H1 (cell line): ENCODE data around the gene SBNO2. TPM values are rescaled to one million over a fixed set of nuclear protein-coding genes. Genes with fewer than 3 reads are reported as not detected.
A peak's percentile ranks its signal among the peaks of the same experiment; 100 is the strongest.

Source experiments
- CTCF ChIA-PET: fragments of 300-600 bp; sonication (Branson Sonifier 250); formaldehyde crosslinking; loops from one replicate; lab custom pipeline; 2021; ENCODE audit not compliant: partially characterized antibody; lab: Charles Lee
- POLR2A ChIA-PET: fragments of 300-600 bp; sonication (Branson Sonifier 250); formaldehyde crosslinking; loops from one replicate; lab custom pipeline; 2021; ENCODE audit warnings: inconsistent platforms; ENCODE audit not compliant: partially characterized antibody; lab: Charles Lee
- DNase-seq, 2 experiments: peaks; one replicate each; pipeline versions ENCODE4 v3.0.0 to v3.0.0-alpha.2; 2010 to 2022; ENCODE audit warnings: low spot score in 2 of 2, low read depth in 1 of 2, mixed read lengths in 1 of 2
- FAIRE-seq: peaks from 2 replicates; lab custom pipeline; 2011; peaks lifted over from hg19 to GRCh38; lab: Jason Lieb, UNC
- H2AFZ ChIP-seq: 2 replicates; pipeline ENCODE4 v1.8.1; 2012; ENCODE audit warnings: low read length, inconsistent platforms
- H2AK5ac ChIP-seq: 2 replicates; pipeline ENCODE4 v1.6.1; 2013; ENCODE audit warnings: low read depth, low read length
- H2BK120ac ChIP-seq: replicated peaks from 2 replicates; pipeline ENCODE3; 2013; ENCODE audit warnings: low read depth, low read length, inconsistent platforms
- H2BK12ac ChIP-seq: 2 replicates; pipeline ENCODE4 v1.6.1; 2013; ENCODE audit warnings: low read depth, low read length
- H2BK15ac ChIP-seq: 2 replicates; pipeline ENCODE4 v1.6.1; 2013; ENCODE audit warnings: low read length
- H2BK20ac ChIP-seq: 2 replicates; pipeline ENCODE4 v1.6.1; 2013; ENCODE audit warnings: low read length
- H2BK5ac ChIP-seq: 2 replicates; pipeline ENCODE4 v1.6.1; 2013; ENCODE audit warnings: low read depth, low read length
- H3K14ac ChIP-seq: 2 replicates; pipeline ENCODE4 v1.6.1; 2013; ENCODE audit warnings: inconsistent platforms; ENCODE audit not compliant: insufficient read length
- H3K18ac ChIP-seq: 2 replicates; pipeline ENCODE4 v1.6.1; 2013; ENCODE audit warnings: low read length; ENCODE audit errors: extremely low read depth
- H3K23ac ChIP-seq: 2 replicates; pipeline ENCODE4 v1.6.1; 2013; ENCODE audit warnings: inconsistent platforms; ENCODE audit not compliant: insufficient read length
- H3K23me2 ChIP-seq: 2 replicates; pipeline ENCODE4 v1.6.1; 2013; ENCODE audit warnings: low read depth, low read length
- H3K27ac ChIP-seq: 2 replicates; pipeline ENCODE4 v1.6.1; 2011; ENCODE audit warnings: low read depth, low read length, inconsistent platforms
- H3K27me3 ChIP-seq, 4 experiments: replicated peaks in 1 of 4; 1 replicate in 1 of 4; 2 replicates in 3 of 4; pipeline versions ENCODE4 v1.6.1 to v1.8.1; 2011 to 2013; ENCODE audit warnings: low read length in 3 of 4, mild to moderate bottlenecking in 3 of 4, inconsistent platforms in 2 of 4, mixed read lengths in 2 of 4, moderate library complexity in 1 of 4; ENCODE audit not compliant: control insufficient read depth in 3 of 4, insufficient read depth in 3 of 4; ENCODE audit errors: extremely low read depth in 1 of 4
- H3K36me3 ChIP-seq, 4 experiments: 2 replicates each; pipeline versions ENCODE4 v1.6.1 to v1.8.1; 2011 to 2013; ENCODE audit warnings: mild to moderate bottlenecking in 4 of 4, low read length in 3 of 4, moderate library complexity in 2 of 4, control low read depth in 1 of 4, inconsistent platforms in 1 of 4; ENCODE audit not compliant: insufficient read depth in 4 of 4, control insufficient read depth in 2 of 4
- H3K4ac ChIP-seq: replicated peaks from 2 replicates; pipeline ENCODE3; 2013; ENCODE audit warnings: low read length, low read depth, mixed read lengths, inconsistent platforms; ENCODE audit not compliant: insufficient read length
- H3K4me1 ChIP-seq, 4 experiments: replicated peaks in 1 of 4; 1 replicate in 1 of 4; 2 replicates in 3 of 4; pipeline versions ENCODE4 v1.6.1 to v1.8.1; 2011 to 2013; ENCODE audit warnings: low read length in 3 of 4, inconsistent platforms in 2 of 4, mixed read lengths in 1 of 4; ENCODE audit not compliant: insufficient read depth in 4 of 4, control insufficient read depth in 3 of 4
- H3K4me2 ChIP-seq, 2 experiments: 2 replicates each; pipeline versions ENCODE4 v1.6.1 to v1.8.1; 2011 to 2013; ENCODE audit warnings: low read depth in 2 of 2, low read length in 2 of 2, control low read depth in 1 of 2, inconsistent platforms in 1 of 2, mild to moderate bottlenecking in 1 of 2; ENCODE audit not compliant: insufficient read depth in 1 of 2
- H3K4me3 ChIP-seq, 4 experiments: fragments of 200-600, 300-600 bp in 1 of 4; sonication (generic), shearing (Covaris generic), sonication (Bioruptor Twin) in 1 of 4; 2 replicates each; pipeline versions ENCODE4 v1.5.1 to v1.8.1; 2011 to 2016; ENCODE audit warnings: low read length in 4 of 4, low read depth in 3 of 4, control low read depth in 2 of 4, inconsistent platforms in 2 of 4, mild to moderate bottlenecking in 2 of 4, mixed read lengths in 1 of 4, moderate library complexity in 1 of 4; ENCODE audit not compliant: insufficient read depth in 2 of 4; ENCODE audit errors: extremely low read depth in 1 of 4
- H3K56ac ChIP-seq: replicated peaks from 2 replicates; pipeline ENCODE3; 2013; ENCODE audit warnings: low read depth, mild to moderate bottlenecking, mixed read lengths, low read length, inconsistent platforms; ENCODE audit not compliant: insufficient read length
- H3K79me1 ChIP-seq: 2 replicates; pipeline ENCODE4 v1.6.1; 2013; ENCODE audit warnings: low read depth, low read length, control low read depth
- H3K79me2 ChIP-seq, 2 experiments: 2 replicates each; pipeline versions ENCODE4 v1.6.1 to v1.8.1; 2012 to 2013; ENCODE audit warnings: low read length in 2 of 2, mild to moderate bottlenecking in 2 of 2, inconsistent platforms in 1 of 2; ENCODE audit not compliant: insufficient read depth in 2 of 2, control insufficient read depth in 1 of 2
- H3K9ac ChIP-seq, 4 experiments: replicated peaks in 1 of 4; 1 replicate in 1 of 4; 2 replicates in 3 of 4; pipeline versions ENCODE4 v1.6.1 to v1.8.1; 2011 to 2013; ENCODE audit warnings: low read depth in 3 of 4, low read length in 3 of 4, control low read depth in 2 of 4, mild to moderate bottlenecking in 2 of 4, moderate library complexity in 2 of 4, inconsistent platforms in 1 of 4; ENCODE audit errors: extremely low read depth in 1 of 4
- H3K9me3 ChIP-seq, 2 experiments: 2 replicates each; pipeline versions ENCODE4 v1.6.1 to v1.8.1; 2012 to 2013; ENCODE audit warnings: mild to moderate bottlenecking in 2 of 2, moderate library complexity in 2 of 2, control low read depth in 1 of 2, inconsistent platforms in 1 of 2, low read depth in 1 of 2, low read length in 1 of 2, mixed read lengths in 1 of 2; ENCODE audit not compliant: insufficient read depth in 2 of 2
- H4K20me1 ChIP-seq, 2 experiments: replicated peaks in 1 of 2; 2 replicates each; pipeline versions ENCODE3 to v1.8.1; 2011 to 2013; ENCODE audit warnings: inconsistent platforms in 2 of 2, low read length in 2 of 2, mild to moderate bottlenecking in 1 of 2; ENCODE audit not compliant: insufficient read depth in 2 of 2, control insufficient read depth in 1 of 2
- H4K5ac ChIP-seq: 2 replicates; pipeline ENCODE4 v1.6.1; 2013; ENCODE audit warnings: low read length, low read depth, mixed read lengths, inconsistent platforms; ENCODE audit not compliant: insufficient read length
- H4K8ac ChIP-seq: 2 replicates; pipeline ENCODE4 v1.8.0; 2013; ENCODE audit warnings: mild to moderate bottlenecking, moderate library complexity, low read length, inconsistent platforms; ENCODE audit not compliant: insufficient read depth; ENCODE audit errors: extremely low read depth
- H4K91ac ChIP-seq: replicated peaks from 2 replicates; pipeline ENCODE3; 2013; ENCODE audit warnings: low read length, mixed read lengths, inconsistent platforms; ENCODE audit not compliant: insufficient read length
- CHD2 ChIP-seq: IDR thresholded peaks from 2 replicates; pipeline ENCODE4 v1.6.1; 2012; ENCODE audit warnings: low read length, improper control_type of control experiment
- EGR1 ChIP-seq: IDR thresholded peaks from 2 replicates; pipeline ENCODE4 v1.6.1; 2011; ENCODE audit warnings: low read depth, low read length, borderline replicate concordance
- NRF1 ChIP-seq: IDR thresholded peaks from 2 replicates; pipeline ENCODE4 v1.6.1; 2011; ENCODE audit warnings: mild to moderate bottlenecking, low read depth, low read length, improper control_type of control experiment
- SP1 ChIP-seq: IDR thresholded peaks from 2 replicates; pipeline ENCODE4 v1.6.1; 2011; ENCODE audit warnings: low read depth, low read length
- SP2 ChIP-seq: IDR thresholded peaks from 2 replicates; pipeline ENCODE4 v1.6.1; 2012; ENCODE audit warnings: mild to moderate bottlenecking, low read length, inconsistent platforms
- WGBS, 2 experiments: shearing (Covaris generic) in 1 of 2; methylation state at CpG; one replicate each; pipeline versions ENCODE4 v1.1.6 to v1.1.7; 2013 to 2015; ENCODE audit warnings: low lambda C conversion rate in 2 of 2, mixed read lengths in 2 of 2, inconsistent platforms in 1 of 2, low coverage in 1 of 2, missing lambda C conversion rate in 1 of 2; ENCODE audit not compliant: insufficient replicate concordance in 2 of 2, insufficient coverage in 1 of 2, insufficient read length in 1 of 2; ENCODE audit errors: extremely low coverage in 1 of 2, missing lambda C conversion rate in 1 of 2; 5-methylcytosine and 5-hydroxymethylcytosine counted together
- polyA plus RNA-seq, 7 experiments: library from polyadenylated mRNA; depleted of rRNA in 3 of 7; stranded (reverse) in 5 of 7; unstranded in 2 of 7; fragments of >200 nt in 5 of 7; fragments of 200-250 nt in 2 of 7; gene quantifications; 1 replicate in 5 of 7; 2 replicates in 1 of 7; 4 replicates in 1 of 7; pipeline versions ENCODE4 v1.2.1 to v1.2.3, GENCODE V29; 2011 to 2013; ENCODE audit warnings: missing spikeins in 2 of 7, mixed read lengths in 2 of 7
- total RNA-seq: library from RNA; stranded (reverse); fragmentation: NEBNext Ultra II Directional; extraction: Animal tissue kit (Norgen Biotek cat#: 25700); gene quantifications from 2 replicates; pipeline ENCODE4 v1.2.1, GENCODE V29; 2021
- TF ChIP-seq, protein P1 (sequence below): IDR thresholded peaks from 2 replicates; pipeline ENCODE4 v1.6.1; 2012; ENCODE audit warnings: inconsistent platforms
- TF ChIP-seq, protein P2 (sequence below): IDR thresholded peaks from 2 replicates; pipeline ENCODE4 v1.6.1; 2012; ENCODE audit warnings: inconsistent platforms

The SBNO2 gene
- total and polyA plus RNA-seq, 2 of the 8 experiments (the other 6 are each of a cell fraction or from before 2014, with no cell fraction given), result 12.2 to 31.4 TPM

DNA sequence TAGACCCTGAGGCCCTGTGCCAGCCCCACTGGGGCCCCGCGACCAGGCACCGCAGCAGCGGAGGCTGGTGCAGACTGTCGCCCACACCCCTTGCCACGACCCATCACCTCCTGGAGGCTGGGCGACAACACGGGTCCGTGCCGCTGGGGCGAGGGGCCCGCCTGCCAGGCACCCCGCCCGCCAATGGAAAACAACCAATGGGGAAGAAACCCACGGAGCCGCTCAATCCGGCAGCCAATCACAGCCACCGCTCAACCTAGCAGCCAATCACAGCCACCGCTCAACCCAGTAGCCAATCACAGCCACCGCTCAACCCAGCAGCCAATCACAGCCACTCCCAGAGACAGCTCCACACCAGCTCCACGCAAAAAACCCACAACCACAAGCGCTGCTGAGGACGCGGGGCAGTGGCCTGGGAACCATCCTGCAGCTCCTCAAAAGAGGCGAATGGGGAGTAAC is 40.6 kb downstream of the SBNO2 start:
- no peak overlapping the region; the same call in 1 of the 2 replicates for H2BK15ac ChIP-seq
- H2BK20ac ChIP-seq, result no peak overlapping the region
- H3K23me2 ChIP-seq, result peaks cover 4% of the 10 kb centered on the region; the same call in 1 of the 2 replicates
- TF ChIP-seq, protein P1, sequence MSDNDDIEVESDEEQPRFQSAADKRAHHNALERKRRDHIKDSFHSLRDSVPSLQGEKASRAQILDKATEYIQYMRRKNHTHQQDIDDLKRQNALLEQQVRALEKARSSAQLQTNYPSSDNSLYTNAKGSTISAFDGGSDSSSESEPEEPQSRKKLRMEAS, result 0 out of 2 replicates have a peak, but pooled peaks have one; percentile 8
- TF ChIP-seq CHD2 (peak; percentile 89), SP2 (peak; percentile 28), EGR1 (no peak), SP1 (peak; percentile 97), NRF1 (no peak)
- TF ChIP-seq, protein P2, sequence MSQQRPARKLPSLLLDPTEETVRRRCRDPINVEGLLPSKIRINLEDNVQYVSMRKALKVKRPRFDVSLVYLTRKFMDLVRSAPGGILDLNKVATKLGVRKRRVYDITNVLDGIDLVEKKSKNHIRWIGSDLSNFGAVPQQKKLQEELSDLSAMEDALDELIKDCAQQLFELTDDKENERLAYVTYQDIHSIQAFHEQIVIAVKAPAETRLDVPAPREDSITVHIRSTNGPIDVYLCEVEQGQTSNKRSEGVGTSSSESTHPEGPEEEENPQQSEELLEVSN, result peak; percentile 62
- H3K9ac ChIP-seq, result no peak overlapping the region
- 87% methylated on average over 25 of the region's 25 CpGs; no CpG with 5 or more reads in 1 of the 2 experiments for WGBS, 2 experiments
- no peak overlapping the region for H2AFZ ChIP-seq
- no peak overlapping the region for H3K56ac ChIP-seq
- no peak overlapping the region for H2BK12ac ChIP-seq
- no peak overlapping the region for H4K5ac ChIP-seq
- H2BK120ac ChIP-seq, result no peak overlapping the region
- no peaks in the 10 kb centered on the region for H3K36me3 ChIP-seq
- peak overlapping the region; percentile 79; the same call in 1 of the 2 replicates for H4K8ac ChIP-seq
- H2AK5ac ChIP-seq, result no peak overlapping the region
- H2BK5ac ChIP-seq, result peak overlapping the region; percentile 52; the same call in 1 of the 2 replicates
- H3K23ac ChIP-seq, result no peak overlapping the region
- CTCF ChIA-PET, result interaction anchor here (0.7 to 2.3 kb wide), 10 partner anchors 10 to 90 kb away, joined by 3 to 13 read pairs (median 4); no protein-coding TSS in a partner anchor
- H3K79me2 ChIP-seq, result no peaks in the 10 kb centered on the region; a peak in 1 of 4 replicates
- H3K27ac ChIP-seq, result no peak overlapping the region
- no peak overlapping the region for H3K14ac ChIP-seq
- no peak overlapping the region for H3K4ac ChIP-seq
- H3K9me3 ChIP-seq, result no peaks in the 10 kb centered on the region
- H3K27me3 ChIP-seq, result no peaks in the 10 kb centered on the region
- POLR2A ChIA-PET, result interaction anchor here (0.7 to 1.1 kb wide), 6 partner anchors 14 to 83 kb away, joined by 3 to 5 read pairs (median 3); no protein-coding TSS in a partner anchor
- peaks cover 4 to 11% of the 10 kb centered on the region in 2 experiments for H4K20me1 ChIP-seq
- peak overlapping the region; percentile 5 for H4K91ac ChIP-seq
- FAIRE-seq (no peak), DNase-seq (peak in 1 of 2 experiments; percentile 80)
- H3K4me1 ChIP-seq, result peaks cover 0 to 16% (median 7%) of the 10 kb centered on the region in 4 experiments; a peak in 6 of 7 replicates
- no peak overlapping the region for H3K4me3 ChIP-seq
- peaks cover 14% of the 10 kb centered on the region for H3K79me1 ChIP-seq
- no peak overlapping the region; the same call in 1 of the 2 replicates for H3K18ac ChIP-seq
- H3K4me2 ChIP-seq, result no peak overlapping the region
